ENCODE measurements around the gene CSH2. TPM values are rescaled to one million over a fixed set of nuclear protein-coding genes. Genes with fewer than 3 reads are reported as not detected.

CSH2 gene
- total and polyA plus RNA-seq, 2 of the 13 experiments (the other 11 are each of a cell fraction or from before 2014, with no cell fraction given), result not detected

DNA sequence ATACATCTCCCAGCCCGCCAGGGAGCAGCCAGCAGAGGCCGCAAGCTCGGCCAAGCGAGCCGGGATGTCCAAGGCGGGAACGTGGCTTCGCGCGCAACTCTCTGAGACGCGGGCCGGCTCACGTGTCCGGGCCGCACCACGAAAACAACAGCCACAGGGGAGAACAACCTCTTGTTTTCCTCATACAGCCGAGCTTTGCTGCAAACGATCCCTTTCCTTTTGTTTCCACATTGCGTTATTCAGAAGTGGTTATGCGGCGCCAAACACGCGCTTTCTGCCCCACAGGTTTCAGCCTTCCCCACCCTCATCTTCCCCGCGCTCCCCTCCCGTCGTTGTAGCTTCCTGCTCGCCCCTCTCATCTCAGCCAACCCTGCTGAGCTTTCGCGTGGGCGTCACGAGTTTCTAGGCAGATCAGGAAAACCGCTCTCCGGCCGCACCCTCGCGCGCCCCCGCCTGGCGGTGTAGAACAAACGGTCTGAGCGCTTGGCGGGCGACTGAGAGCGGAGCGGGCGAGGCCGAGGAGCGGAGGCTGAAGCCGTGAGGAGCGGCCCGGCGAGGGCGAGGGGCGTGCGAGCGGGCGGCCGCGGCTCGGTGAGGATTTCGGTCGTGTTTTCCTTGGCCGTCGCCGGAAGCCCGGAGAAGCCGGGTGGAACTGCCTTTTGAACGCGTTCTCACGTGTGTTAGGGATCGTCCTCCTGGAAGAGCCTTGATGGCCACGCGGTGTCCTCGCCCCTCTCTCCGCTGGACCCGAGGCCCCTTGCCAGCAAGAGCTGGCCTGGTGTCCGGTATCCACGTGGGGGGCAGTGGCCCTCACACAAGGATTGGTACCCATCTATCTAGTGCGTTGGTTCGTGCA is 24.4 kb downstream of the CSH2 start (continued):
- TF ChIP-seq, protein P1, sequence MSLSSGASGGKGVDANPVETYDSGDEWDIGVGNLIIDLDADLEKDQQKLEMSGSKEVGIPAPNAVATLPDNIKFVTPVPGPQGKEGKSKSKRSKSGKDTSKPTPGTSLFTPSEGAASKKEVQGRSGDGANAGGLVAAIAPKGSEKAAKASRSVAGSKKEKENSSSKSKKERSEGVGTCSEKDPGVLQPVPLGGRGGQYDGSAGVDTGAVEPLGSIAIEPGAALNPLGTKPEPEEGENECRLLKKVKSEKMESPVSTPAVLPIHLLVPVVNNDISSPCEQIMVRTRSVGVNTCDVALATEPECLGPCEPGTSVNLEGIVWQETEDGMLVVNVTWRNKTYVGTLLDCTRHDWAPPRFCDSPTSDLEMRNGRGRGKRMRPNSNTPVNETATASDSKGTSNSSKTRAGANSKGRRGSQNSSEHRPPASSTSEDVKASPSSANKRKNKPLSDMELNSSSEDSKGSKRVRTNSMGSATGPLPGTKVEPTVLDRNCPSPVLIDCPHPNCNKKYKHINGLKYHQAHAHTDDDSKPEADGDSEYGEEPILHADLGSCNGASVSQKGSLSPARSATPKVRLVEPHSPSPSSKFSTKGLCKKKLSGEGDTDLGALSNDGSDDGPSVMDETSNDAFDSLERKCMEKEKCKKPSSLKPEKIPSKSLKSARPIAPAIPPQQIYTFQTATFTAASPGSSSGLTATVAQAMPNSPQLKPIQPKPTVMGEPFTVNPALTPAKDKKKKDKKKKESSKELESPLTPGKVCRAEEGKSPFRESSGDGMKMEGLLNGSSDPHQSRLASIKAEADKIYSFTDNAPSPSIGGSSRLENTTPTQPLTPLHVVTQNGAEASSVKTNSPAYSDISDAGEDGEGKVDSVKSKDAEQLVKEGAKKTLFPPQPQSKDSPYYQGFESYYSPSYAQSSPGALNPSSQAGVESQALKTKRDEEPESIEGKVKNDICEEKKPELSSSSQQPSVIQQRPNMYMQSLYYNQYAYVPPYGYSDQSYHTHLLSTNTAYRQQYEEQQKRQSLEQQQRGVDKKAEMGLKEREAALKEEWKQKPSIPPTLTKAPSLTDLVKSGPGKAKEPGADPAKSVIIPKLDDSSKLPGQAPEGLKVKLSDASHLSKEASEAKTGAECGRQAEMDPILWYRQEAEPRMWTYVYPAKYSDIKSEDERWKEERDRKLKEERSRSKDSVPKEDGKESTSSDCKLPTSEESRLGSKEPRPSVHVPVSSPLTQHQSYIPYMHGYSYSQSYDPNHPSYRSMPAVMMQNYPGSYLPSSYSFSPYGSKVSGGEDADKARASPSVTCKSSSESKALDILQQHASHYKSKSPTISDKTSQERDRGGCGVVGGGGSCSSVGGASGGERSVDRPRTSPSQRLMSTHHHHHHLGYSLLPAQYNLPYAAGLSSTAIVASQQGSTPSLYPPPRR (CRISPR knock-in tag; IDR thresholded peaks at IDR 0.05; ENCODE audit: borderline replicate concordance), result no peak
- TF ChIP-seq HNRNPK (IDR thresholded peaks at IDR 0.05; ENCODE audit: low read depth, low read length, poor library complexity, severe bottlenecking), result no peak
- TF ChIP-seq, protein P2, sequence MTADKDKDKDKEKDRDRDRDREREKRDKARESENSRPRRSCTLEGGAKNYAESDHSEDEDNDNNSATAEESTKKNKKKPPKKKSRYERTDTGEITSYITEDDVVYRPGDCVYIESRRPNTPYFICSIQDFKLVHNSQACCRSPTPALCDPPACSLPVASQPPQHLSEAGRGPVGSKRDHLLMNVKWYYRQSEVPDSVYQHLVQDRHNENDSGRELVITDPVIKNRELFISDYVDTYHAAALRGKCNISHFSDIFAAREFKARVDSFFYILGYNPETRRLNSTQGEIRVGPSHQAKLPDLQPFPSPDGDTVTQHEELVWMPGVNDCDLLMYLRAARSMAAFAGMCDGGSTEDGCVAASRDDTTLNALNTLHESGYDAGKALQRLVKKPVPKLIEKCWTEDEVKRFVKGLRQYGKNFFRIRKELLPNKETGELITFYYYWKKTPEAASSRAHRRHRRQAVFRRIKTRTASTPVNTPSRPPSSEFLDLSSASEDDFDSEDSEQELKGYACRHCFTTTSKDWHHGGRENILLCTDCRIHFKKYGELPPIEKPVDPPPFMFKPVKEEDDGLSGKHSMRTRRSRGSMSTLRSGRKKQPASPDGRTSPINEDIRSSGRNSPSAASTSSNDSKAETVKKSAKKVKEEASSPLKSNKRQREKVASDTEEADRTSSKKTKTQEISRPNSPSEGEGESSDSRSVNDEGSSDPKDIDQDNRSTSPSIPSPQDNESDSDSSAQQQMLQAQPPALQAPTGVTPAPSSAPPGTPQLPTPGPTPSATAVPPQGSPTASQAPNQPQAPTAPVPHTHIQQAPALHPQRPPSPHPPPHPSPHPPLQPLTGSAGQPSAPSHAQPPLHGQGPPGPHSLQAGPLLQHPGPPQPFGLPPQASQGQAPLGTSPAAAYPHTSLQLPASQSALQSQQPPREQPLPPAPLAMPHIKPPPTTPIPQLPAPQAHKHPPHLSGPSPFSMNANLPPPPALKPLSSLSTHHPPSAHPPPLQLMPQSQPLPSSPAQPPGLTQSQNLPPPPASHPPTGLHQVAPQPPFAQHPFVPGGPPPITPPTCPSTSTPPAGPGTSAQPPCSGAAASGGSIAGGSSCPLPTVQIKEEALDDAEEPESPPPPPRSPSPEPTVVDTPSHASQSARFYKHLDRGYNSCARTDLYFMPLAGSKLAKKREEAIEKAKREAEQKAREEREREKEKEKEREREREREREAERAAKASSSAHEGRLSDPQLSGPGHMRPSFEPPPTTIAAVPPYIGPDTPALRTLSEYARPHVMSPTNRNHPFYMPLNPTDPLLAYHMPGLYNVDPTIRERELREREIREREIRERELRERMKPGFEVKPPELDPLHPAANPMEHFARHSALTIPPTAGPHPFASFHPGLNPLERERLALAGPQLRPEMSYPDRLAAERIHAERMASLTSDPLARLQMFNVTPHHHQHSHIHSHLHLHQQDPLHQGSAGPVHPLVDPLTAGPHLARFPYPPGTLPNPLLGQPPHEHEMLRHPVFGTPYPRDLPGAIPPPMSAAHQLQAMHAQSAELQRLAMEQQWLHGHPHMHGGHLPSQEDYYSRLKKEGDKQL (CRISPR knock-in tag; IDR thresholded peaks at IDR 0.05; ENCODE audit: low read depth), result no peak
- no peak for TF ChIP-seq ZBTB42 (CRISPR knock-in tag; IDR thresholded peaks at IDR 0.05)
- TF ChIP-seq, protein P3, sequence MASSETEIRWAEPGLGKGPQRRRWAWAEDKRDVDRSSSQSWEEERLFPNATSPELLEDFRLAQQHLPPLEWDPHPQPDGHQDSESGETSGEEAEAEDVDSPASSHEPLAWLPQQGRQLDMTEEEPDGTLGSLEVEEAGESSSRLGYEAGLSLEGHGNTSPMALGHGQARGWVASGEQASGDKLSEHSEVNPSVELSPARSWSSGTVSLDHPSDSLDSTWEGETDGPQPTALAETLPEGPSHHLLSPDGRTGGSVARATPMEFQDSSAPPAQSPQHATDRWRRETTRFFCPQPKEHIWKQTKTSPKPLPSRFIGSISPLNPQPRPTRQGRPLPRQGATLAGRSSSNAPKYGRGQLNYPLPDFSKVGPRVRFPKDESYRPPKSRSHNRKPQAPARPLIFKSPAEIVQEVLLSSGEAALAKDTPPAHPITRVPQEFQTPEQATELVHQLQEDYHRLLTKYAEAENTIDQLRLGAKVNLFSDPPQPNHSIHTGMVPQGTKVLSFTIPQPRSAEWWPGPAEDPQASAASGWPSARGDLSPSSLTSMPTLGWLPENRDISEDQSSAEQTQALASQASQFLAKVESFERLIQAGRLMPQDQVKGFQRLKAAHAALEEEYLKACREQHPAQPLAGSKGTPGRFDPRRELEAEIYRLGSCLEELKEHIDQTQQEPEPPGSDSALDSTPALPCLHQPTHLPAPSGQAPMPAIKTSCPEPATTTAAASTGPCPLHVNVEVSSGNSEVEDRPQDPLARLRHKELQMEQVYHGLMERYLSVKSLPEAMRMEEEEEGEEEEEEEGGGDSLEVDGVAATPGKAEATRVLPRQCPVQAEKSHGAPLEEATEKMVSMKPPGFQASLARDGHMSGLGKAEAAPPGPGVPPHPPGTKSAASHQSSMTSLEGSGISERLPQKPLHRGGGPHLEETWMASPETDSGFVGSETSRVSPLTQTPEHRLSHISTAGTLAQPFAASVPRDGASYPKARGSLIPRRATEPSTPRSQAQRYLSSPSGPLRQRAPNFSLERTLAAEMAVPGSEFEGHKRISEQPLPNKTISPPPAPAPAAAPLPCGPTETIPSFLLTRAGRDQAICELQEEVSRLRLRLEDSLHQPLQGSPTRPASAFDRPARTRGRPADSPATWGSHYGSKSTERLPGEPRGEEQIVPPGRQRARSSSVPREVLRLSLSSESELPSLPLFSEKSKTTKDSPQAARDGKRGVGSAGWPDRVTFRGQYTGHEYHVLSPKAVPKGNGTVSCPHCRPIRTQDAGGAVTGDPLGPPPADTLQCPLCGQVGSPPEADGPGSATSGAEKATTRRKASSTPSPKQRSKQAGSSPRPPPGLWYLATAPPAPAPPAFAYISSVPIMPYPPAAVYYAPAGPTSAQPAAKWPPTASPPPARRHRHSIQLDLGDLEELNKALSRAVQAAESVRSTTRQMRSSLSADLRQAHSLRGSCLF (CRISPR knock-in tag; IDR thresholded peaks at IDR 0.05; ENCODE audit: borderline replicate concordance), result no peak
- no peak for TF ChIP-seq ZNF746 (CRISPR knock-in tag; IDR thresholded peaks at IDR 0.05)
- peak; percentile 58 for TF ChIP-seq TAF15 (IDR thresholded peaks at IDR 0.05; ENCODE audit: low read depth, low read length, poor library complexity, severe bottlenecking)
- no peak for TF ChIP-seq SRY (CRISPR knock-in tag; IDR thresholded peaks at IDR 0.05)
- TF ChIP-seq, protein P4, sequence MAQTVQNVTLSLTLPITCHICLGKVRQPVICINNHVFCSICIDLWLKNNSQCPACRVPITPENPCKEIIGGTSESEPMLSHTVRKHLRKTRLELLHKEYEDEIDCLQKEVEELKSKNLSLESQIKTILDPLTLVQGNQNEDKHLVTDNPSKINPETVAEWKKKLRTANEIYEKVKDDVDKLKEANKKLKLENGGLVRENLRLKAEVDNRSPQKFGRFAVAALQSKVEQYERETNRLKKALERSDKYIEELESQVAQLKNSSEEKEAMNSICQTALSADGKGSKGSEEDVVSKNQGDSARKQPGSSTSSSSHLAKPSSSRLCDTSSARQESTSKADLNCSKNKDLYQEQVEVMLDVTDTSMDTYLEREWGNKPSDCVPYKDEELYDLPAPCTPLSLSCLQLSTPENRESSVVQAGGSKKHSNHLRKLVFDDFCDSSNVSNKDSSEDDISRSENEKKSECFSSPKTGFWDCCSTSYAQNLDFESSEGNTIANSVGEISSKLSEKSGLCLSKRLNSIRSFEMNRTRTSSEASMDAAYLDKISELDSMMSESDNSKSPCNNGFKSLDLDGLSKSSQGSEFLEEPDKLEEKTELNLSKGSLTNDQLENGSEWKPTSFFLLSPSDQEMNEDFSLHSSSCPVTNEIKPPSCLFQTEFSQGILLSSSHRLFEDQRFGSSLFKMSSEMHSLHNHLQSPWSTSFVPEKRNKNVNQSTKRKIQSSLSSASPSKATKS (CRISPR knock-in tag; IDR thresholded peaks at IDR 0.05), result no peak
